HL-60 (cell line): Measurements from ENCODE around the gene NOXRED1.

Experiments
- DNase-seq, 2 experiments: peaks; one replicate each; pipeline ENCODE4 v3.0.0-alpha.2; 2010 to 2020; ENCODE audit warnings: low read depth in 1 of 2, low spot score in 1 of 2
- H3K27ac ChIP-seq: fragments of 250-450 bp; sonication (Bioruptor Pico); replicated peaks from 2 replicates; pipeline ENCODE4 v1.5.1; 2020; ENCODE audit warnings: mild to moderate bottlenecking, moderate library complexity
- H3K27me3 ChIP-seq: fragments of 250-450 bp; sonication (Bioruptor Pico); 2 replicates; pipeline ENCODE4 v1.5.1; 2021; ENCODE audit warnings: mild to moderate bottlenecking, moderate library complexity; ENCODE audit not compliant: insufficient read depth, poor library complexity, severe bottlenecking
- H3K4me3 ChIP-seq: replicated peaks from 2 replicates; pipeline ENCODE4 v1.5.1; 2011; ENCODE audit warnings: mild to moderate bottlenecking, control low read depth, low read length; ENCODE audit not compliant: insufficient read depth
- GABPA ChIP-seq: IDR thresholded peaks from 2 replicates; pipeline ENCODE4 v1.6.1; 2012; ENCODE audit warnings: low read depth
- POLR2AphosphoS5 ChIP-seq: IDR thresholded peaks from 2 replicates; pipeline ENCODE4 v1.6.1; 2012; ENCODE audit warnings: low read depth
- SPI1 ChIP-seq: IDR thresholded peaks from 2 replicates; pipeline ENCODE4 v1.6.1; 2012; ENCODE audit warnings: low read depth, mild to moderate bottlenecking, borderline replicate concordance
- TF ChIP-seq, protein P1 (sequence below): IDR thresholded peaks from 2 replicates; pipeline ENCODE4 v1.6.1; 2012; ENCODE audit warnings: low read depth; ENCODE audit not compliant: insufficient replicate concordance
- TF ChIP-seq, protein P2 (sequence below): IDR thresholded peaks from one replicate; pipeline ENCODE4 v1.5.1; 2011; ENCODE audit warnings: low read length, control low read depth, inconsistent platforms; ENCODE audit not compliant: insufficient read depth

NOXRED1 gene

DNA sequence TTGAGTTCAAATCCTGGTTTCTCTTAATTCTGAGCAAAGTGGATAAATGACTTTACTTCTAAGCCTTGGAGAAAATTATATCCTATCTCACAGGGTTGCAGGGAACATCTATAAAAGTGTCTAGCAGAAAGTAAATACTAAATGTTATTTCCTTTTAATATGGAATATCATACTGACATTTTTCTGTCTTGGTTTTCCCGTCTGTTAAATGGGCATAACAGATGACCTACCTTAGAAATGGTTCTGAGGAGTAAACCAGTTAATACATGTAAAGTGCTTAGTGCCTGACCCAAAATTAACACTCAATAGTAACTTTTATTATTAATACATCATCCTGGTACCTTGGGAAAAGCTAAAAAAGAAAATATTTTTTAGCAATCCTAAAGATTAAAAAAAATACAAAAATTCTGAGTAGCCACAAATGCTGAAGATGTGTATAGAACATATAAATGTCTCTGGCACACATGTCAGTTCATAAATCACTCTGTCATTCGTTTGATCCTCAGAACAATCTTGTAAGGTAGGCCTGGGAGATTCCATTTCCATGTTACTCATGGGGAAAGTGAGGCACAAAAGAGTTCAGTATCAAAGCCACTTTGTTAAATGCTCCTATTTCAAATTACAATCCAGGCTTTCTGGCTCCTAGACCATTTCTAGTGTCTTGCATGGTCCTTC is 32.8 kb upstream of the NOXRED1 start:
- Histone ChIP-seq H3K27ac (no peak overlapping the region), H3K4me3 (no peak overlapping the region; the same call in 1 of the 2 replicates), H3K27me3 (no peaks in the 10 kb centered on the region)
- TF ChIP-seq, protein P1, sequence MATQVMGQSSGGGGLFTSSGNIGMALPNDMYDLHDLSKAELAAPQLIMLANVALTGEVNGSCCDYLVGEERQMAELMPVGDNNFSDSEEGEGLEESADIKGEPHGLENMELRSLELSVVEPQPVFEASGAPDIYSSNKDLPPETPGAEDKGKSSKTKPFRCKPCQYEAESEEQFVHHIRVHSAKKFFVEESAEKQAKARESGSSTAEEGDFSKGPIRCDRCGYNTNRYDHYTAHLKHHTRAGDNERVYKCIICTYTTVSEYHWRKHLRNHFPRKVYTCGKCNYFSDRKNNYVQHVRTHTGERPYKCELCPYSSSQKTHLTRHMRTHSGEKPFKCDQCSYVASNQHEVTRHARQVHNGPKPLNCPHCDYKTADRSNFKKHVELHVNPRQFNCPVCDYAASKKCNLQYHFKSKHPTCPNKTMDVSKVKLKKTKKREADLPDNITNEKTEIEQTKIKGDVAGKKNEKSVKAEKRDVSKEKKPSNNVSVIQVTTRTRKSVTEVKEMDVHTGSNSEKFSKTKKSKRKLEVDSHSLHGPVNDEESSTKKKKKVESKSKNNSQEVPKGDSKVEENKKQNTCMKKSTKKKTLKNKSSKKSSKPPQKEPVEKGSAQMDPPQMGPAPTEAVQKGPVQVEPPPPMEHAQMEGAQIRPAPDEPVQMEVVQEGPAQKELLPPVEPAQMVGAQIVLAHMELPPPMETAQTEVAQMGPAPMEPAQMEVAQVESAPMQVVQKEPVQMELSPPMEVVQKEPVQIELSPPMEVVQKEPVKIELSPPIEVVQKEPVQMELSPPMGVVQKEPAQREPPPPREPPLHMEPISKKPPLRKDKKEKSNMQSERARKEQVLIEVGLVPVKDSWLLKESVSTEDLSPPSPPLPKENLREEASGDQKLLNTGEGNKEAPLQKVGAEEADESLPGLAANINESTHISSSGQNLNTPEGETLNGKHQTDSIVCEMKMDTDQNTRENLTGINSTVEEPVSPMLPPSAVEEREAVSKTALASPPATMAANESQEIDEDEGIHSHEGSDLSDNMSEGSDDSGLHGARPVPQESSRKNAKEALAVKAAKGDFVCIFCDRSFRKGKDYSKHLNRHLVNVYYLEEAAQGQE = no peak
- TF ChIP-seq SPI1 (no peak), POLR2AphosphoS5 (no peak), GABPA (no peak)
- TF ChIP-seq, protein P2, sequence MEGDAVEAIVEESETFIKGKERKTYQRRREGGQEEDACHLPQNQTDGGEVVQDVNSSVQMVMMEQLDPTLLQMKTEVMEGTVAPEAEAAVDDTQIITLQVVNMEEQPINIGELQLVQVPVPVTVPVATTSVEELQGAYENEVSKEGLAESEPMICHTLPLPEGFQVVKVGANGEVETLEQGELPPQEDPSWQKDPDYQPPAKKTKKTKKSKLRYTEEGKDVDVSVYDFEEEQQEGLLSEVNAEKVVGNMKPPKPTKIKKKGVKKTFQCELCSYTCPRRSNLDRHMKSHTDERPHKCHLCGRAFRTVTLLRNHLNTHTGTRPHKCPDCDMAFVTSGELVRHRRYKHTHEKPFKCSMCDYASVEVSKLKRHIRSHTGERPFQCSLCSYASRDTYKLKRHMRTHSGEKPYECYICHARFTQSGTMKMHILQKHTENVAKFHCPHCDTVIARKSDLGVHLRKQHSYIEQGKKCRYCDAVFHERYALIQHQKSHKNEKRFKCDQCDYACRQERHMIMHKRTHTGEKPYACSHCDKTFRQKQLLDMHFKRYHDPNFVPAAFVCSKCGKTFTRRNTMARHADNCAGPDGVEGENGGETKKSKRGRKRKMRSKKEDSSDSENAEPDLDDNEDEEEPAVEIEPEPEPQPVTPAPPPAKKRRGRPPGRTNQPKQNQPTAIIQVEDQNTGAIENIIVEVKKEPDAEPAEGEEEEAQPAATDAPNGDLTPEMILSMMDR = no peak
- no peak for DNase-seq

DNA sequence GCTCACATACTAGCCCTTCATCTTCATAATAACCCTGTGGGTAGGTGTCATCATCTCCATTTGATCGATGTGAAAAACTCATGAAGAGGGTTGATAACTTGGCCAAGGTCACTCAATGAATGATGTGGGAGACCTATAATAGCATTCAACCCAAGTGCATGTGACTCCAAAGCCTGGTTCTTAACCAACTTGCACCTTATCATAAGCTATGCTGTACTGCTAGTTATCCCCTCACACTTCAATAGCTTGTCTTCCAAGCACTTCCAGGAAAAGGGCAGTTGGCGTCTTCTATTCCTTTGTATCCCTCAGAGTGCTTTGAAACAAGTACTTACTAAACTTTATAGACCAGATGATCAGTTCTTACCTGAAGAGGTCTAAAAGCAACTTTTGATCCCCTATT is 18.9 kb upstream of the NOXRED1 start:
- no peak overlapping the region for H3K4me3 ChIP-seq
- DNase-seq = no peak
- TF ChIP-seq, protein P1 = no peak
- TF ChIP-seq SPI1 (no peak), GABPA (no peak), POLR2AphosphoS5 (no peak)
- TF ChIP-seq, protein P2 = no peak
- no peak overlapping the region for H3K27ac ChIP-seq
- H3K27me3 ChIP-seq = no peaks in the 10 kb centered on the region

DNA sequence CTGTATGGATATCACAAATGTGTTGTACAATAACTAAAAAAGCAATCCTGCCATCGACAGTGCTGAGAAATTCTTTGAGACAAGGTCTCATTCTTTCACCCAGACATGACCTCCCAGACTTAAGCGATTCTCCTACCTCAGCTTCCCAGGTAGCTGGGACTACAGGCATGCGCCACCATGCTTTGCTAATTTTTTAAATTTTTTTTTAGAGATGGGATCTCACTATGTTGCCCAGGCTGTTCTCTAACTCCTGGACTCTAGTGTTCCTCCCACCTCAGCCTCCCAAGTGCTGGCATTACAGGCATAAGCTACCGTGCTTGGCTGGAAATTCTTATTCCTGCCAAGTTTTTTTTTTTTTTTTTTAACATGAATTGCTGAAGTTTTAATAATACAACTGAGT is 16.5 kb upstream of the NOXRED1 start:
- no peaks in the 10 kb centered on the region for H3K27me3 ChIP-seq
- TF ChIP-seq POLR2AphosphoS5 (no peak), SPI1 (no peak), GABPA (no peak)
- TF ChIP-seq, protein P2 = no peak
- TF ChIP-seq, protein P1 = no peak
- DNase-seq = no peak
- H3K27ac ChIP-seq = no peak overlapping the region
- H3K4me3 ChIP-seq = no peak overlapping the region
